GM10266 (cell line): Measurements from ENCODE around the gene WSCD2.

Experiments
- DNase-seq: peaks from one replicate; pipeline ENCODE4 v3.0.0; 2012; ENCODE audit errors: extremely low spot score
- TF ChIP-seq, protein P1 (sequence below): IDR thresholded peaks from 2 replicates; pipeline ENCODE4 v1.5.1; 2012; ENCODE audit warnings: mild to moderate bottlenecking, low read depth; ENCODE audit not compliant: control insufficient read depth, insufficient read depth; ENCODE audit errors: missing control alignments

WSCD2 gene

DNA sequence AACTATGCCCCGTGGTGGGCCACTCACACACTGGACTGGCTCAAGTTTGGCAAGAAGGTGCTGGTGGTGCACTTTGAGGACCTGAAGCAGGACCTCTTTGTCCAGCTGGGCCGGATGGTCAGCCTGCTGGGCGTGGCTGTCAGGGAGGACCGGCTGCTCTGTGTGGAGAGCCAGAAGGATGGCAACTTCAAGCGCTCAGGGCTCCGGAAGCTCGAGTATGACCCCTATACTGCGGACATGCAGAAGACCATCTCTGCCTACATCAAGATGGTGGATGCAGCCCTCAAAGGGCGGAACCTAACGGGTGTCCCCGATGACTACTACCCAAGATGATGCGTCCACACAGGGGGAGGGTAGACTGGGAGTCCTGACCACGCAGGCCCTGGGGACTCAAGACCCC, 118.9 kb downstream of the WSCD2 start:
- TF ChIP-seq, protein P1, sequence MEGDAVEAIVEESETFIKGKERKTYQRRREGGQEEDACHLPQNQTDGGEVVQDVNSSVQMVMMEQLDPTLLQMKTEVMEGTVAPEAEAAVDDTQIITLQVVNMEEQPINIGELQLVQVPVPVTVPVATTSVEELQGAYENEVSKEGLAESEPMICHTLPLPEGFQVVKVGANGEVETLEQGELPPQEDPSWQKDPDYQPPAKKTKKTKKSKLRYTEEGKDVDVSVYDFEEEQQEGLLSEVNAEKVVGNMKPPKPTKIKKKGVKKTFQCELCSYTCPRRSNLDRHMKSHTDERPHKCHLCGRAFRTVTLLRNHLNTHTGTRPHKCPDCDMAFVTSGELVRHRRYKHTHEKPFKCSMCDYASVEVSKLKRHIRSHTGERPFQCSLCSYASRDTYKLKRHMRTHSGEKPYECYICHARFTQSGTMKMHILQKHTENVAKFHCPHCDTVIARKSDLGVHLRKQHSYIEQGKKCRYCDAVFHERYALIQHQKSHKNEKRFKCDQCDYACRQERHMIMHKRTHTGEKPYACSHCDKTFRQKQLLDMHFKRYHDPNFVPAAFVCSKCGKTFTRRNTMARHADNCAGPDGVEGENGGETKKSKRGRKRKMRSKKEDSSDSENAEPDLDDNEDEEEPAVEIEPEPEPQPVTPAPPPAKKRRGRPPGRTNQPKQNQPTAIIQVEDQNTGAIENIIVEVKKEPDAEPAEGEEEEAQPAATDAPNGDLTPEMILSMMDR: no peak
- DNase-seq: no peak

DNA sequence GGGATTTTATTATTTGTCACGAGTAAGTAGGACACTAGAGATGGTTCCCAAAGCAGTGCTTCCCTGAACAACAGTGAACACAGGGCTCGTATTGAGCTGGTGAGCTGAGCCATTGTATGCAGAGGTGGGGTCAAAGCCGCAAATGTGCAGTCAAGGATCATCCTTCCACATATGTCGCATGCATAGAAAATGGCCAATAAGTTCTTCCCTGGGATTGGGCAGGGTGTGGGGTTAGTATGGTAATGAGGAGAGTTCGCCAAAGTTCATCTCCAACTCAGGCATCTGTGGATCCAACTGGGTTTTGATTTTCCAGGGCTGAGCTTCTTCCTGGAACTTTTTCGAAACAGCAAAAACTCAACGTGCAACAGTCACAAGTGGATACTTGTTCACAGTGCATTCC, 123.4 kb downstream of the WSCD2 start:
- no peak for DNase-seq
- TF ChIP-seq, protein P1: no peak

DNA sequence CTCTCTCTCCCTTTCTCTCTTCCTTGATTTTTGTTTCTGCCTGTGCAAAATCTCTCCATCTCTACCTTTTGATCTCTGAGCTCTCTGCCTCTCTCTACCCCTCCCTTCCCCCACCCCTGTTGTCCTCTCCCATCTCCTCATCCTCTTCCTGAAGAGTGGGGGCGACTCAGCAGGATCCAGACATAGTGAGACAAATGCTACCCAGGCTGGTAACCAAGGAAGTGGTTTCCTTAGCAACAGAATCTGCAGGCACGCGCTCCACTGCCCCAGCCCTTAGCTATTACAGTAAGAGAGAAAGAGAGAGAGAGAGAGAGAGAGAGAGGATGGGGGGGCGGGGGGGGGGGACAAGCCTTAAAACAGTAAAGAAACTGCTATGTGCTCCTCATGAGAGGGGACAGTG, 124.5 kb downstream of the WSCD2 start:
- DNase-seq: no peak
- TF ChIP-seq, protein P1: no peak

DNA sequence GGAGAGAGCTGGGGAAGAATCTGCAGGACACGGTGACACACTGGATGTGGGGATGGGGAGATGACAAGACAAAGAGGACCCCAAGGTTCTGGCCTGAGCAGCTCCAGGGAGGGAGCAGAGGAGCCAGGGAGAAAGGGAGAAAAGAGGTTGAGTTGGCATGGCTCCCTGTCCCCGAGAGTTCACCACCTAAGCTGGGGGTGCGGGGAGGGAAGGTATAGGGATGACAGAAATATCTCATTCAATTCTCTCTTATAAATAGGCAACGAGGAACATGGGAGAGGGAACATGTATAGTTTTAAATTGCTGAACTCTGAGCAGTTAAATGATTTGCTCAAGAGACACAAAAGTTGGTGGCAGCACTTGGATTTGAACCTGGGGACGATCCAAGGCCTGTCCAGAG, 124.9 kb downstream of the WSCD2 start:
- DNase-seq: no peak
- TF ChIP-seq, protein P1: no peak

DNA sequence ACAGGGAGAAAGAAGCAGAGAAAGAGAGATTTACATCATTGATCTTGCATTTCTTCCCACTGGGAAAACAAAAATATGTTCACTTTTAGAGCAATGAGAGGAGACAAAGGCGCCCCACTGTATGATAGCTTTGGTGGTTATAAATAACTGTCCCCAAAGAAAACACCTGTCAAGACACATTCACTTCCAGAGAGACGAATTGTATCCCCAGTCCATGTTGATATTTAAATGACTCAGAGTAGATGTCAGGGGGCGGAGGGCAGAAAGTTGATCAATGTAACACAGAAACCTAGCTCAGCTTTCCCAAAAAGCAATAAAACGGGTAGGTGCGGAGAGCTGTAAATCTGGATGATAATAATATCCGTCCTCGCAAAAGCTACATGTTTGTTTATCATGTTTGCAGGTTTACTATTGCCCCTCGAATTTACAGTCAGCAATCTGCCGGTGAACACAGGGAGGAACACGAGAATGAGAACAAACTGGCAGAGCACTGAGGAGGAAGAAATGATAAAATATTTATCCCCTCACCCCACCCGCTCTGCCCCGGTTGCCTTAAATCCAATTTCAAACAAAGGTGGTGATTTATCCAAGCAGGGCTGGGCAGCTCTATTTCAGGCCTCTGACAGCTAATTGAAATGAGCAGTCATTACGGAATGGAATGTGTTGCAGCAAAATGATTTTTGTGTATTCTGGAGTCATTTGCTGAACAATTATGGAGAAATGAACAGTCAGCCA, 125.6 kb downstream of the WSCD2 start:
- TF ChIP-seq, protein P1: no peak
- no peak for DNase-seq

DNA sequence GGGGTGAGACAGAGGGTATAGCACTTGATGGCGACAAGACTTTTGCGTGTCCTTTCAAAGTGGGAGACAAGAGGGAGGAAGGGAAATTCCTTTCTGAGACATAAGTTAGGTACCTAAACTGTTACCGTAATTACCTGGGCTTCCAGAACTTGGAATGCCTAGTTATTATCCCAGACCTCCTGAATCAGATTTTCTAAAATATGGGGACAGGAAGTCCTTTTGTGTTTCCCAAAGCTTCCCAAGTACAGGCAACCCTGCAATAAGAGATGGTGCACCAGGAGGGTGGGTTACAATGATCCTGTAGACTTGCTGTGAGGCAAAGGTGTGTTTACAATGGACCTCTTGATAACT, 126.1 kb downstream of the WSCD2 start:
- no peak for DNase-seq
- TF ChIP-seq, protein P1: no peak

DNA sequence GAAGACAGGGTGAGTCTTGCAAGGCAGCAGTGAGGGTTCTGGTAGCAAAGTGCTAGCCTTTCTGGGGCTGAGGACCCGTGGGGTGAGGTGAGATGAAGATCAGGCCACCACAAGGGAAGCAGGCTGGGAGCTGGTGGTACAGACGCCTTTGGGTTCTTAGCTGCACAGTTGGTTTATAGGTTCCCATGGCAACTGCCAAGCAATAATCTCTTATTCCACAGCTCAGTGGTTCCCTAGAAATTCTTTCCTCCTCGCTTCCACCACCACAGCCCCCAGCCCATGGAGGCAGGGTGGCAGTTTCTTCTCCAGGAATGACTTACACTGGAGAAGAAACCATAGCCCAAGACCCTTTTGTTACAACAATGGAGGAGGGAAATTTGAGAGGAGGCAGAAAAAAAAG, 127.9 kb downstream of the WSCD2 start:
- DNase-seq: no peak
- TF ChIP-seq, protein P1: no peak
